Skin epidermis (tissue), 12 donors: ENCODE measurements around the gene KIAA0319L.

ENCODE experiments used
- H3K27ac ChIP-seq, 21 experiments: fragments of 200-600 bp; sonication (generic) in 11 of 21; one replicate each; pipeline ENCODE4 v1.5.0; 2020; ENCODE audit warnings: mild to moderate bottlenecking in 3 of 21, inconsistent platforms in 2 of 21, moderate library complexity in 2 of 21
- H3K4me3 ChIP-seq, 7 experiments: fragments of 200-600 bp; sonication (generic) in 2 of 7; one replicate each; pipeline ENCODE4 v1.5.0; 2020; ENCODE audit warnings: inconsistent platforms in 2 of 7, mild to moderate bottlenecking in 2 of 7, moderate library complexity in 1 of 7

The KIAA0319L gene

DNA sequence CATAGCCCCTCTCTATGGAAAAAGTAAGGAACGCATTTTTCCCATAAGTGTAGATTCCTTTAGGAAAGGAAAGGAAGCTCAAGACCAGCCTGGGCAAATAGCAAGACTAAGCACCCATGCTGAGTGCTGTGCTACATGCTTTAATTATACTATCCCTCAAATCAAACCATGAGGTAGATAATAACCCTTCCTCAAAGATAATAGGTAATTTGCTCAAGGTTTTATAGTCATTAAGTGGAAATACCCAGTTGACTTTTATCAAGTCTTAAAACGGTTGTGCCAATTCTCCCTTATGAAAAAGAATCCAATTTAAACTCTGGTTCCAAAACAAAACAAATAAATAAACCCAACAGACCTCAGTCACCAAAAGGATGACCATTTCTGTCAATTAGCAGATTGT is 3.4 kb downstream of the KIAA0319L start:
- H3K4me3 ChIP-seq, result no peak overlapping the region
- H3K27ac ChIP-seq, result peak overlapping the region in 1 of 21 experiments; percentile 39

GRCh38 chr1:35546614-35547013 is 10.6 kb downstream of the KIAA0319L start:
- Histone ChIP-seq H3K27ac (no peak overlapping the region), H3K4me3 (no peak overlapping the region)

DNA sequence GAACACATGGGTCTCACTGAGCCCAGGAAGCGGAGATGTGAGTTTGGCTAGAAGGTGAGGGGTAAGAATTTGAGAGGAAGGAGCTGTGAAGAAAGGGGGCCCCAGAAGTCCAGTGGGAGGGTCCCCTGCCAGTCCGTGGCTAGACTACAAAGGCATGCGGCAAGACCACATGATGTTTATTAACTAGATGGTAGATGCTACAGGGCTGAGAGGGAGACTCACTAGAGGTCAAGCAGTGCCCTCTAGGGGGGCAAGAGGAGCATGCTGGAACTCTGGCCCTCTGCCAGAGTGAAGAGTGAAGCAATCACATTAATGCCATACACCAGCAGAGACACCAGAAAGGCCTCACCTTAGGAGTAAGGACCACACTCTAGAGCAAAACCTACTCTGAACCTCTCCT is 12.2 kb downstream of the KIAA0319L start:
- H3K27ac ChIP-seq, result peak overlapping the region in 1 of 21 experiments; percentile 18
- H3K4me3 ChIP-seq, result no peak overlapping the region

GRCh38 chr1:35539824-35540261 is 17.4 kb downstream of the KIAA0319L start:
- H3K27ac ChIP-seq, result peak overlapping the region in 13 of 21 experiments; percentile 10 to 78 (median 53)
- H3K4me3 ChIP-seq, result no peak overlapping the region

DNA sequence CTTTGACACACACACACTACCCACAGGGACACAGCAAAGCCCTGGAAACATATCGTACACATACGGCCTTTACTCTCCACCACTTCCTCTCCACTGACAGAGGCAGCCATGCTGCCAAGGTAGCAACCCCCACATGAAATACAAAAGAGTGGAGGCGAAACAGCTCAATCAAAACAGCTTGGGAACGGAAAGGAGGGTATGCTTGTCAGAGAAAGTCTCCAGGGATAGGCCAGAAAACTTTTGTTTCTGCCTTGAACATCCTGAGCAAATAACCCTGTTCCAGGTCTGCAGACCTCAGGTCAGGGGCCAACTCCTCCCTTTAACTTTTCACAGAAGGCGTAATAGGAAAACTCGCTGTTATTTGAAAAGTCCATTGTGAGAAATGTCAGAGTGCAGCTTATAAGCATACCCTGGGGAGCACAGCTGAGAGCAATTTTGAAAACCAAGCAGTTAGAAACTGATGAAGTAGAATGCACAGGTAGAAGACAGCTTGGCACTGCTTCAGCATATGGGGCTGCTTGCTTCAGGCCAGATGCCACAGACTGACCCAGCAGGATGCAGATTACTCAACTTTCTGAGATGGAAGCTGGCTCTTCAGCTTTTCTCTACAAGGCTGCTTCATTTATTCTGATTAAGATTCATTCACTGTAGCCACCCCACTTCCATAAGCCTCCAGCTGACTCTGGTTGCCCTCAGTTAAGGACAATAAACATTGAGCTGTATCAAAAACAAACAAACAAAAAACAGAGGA is 18.0 kb downstream of the KIAA0319L start:
- Histone ChIP-seq H3K4me3 (no peak overlapping the region), H3K27ac (peak overlapping the region in 17 of 21 experiments; percentile 10 to 78 (median 53))

DNA sequence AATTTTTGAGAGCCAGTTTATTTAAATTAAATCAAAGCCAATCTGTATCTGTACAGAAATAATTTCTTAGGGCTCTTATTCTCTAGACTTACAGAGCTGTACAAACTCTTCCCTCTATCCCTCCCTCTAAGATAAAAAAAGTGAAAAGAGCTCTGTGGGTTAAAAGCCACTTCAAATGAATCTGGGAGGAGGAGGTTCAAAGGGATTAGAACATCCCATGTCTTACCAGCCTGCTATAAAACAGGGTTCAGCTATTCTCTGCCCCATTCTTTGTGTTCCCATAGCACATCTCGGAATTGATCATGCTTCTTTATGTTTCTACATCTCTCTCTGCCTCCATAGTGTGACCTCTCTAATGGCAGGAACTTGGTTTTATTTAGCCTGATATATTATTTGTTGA is 19.4 kb downstream of the KIAA0319L start:
- no peak overlapping the region for H3K4me3 ChIP-seq
- H3K27ac ChIP-seq, result peak overlapping the region in 4 of 21 experiments; percentile 1 to 53 (median 26)

DNA sequence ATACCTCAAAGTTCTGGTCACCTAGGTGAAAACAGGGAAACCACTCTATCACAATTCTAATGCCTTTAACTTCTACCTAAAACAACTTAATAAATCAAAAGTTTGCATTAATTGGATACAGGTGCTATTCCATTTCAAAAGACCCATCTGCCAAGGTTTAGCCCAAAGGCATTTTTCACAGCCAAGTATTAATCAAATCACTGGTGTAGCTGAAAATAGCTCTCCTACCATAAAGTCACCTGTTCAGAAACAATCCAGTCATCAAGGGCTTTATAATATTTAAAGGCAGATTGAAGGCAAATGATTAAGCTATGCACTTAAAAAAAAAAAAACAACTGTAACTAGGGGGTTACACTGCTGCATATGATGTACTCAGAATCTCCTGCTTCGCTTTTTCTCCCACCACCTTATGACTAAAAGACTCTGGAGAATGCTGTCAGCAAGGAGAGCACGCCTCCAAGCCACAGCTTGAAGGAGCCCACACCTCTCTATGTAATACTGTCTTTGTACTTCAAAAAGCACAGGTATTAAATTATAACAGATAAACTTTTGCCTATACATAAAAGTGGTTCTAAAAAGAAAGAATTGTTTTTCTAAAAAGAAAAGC is 20.5 kb downstream of the KIAA0319L start:
- Histone ChIP-seq H3K4me3 (no peak overlapping the region), H3K27ac (no peak overlapping the region)

DNA sequence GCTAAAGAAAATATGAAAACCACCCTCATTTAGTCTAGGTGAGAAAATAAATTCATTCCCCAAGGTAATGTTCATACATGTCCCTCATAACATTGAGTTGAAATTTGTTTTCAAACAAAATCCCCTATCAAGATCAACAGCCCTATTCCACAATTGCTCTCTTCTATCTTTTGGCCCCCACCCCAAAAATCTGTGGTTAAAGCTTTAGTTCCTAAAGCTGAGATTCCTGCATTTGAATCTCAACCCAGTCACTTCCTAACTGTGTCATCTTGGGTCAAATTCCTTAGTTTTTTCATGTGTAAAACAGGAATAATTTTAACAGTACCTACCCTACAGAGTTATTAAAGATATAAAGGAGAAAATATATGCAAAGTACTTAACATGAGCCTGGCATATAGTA is 22.0 kb downstream of the KIAA0319L start:
- Histone ChIP-seq H3K4me3 (no peak overlapping the region), H3K27ac (no peak overlapping the region)

DNA sequence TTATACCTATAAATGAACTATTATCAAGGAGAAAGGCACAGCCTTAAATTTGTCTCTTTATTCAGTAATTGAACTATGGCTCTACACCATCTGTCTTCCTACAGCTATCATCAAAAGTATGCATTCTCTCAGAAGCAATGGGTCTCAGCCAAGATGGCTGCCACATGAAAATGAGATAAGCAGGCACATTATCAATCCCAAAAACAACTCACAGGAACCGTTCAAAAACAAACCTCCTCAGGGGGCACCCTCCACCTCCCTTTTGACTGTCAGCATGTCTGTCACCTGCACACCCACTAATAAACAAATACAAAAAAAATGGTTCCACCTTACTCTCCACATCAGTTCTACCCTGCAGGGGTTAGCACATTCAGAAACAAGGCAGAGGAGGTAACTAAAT is 23.6 kb downstream of the KIAA0319L start:
- Histone ChIP-seq H3K4me3 (no peak overlapping the region), H3K27ac (no peak overlapping the region)

GRCh38 chr1:35532497-35533223 is 24.5 kb downstream of the KIAA0319L start:
- Histone ChIP-seq H3K4me3 (no peak overlapping the region), H3K27ac (no peak overlapping the region)

- Histone ChIP-seq H3K27ac (no peak overlapping the region), H3K4me3 (no peak overlapping the region)
Measured at GRCh38 chr1:35531368-35531767, 25.8 kb downstream of the KIAA0319L start.

DNA sequence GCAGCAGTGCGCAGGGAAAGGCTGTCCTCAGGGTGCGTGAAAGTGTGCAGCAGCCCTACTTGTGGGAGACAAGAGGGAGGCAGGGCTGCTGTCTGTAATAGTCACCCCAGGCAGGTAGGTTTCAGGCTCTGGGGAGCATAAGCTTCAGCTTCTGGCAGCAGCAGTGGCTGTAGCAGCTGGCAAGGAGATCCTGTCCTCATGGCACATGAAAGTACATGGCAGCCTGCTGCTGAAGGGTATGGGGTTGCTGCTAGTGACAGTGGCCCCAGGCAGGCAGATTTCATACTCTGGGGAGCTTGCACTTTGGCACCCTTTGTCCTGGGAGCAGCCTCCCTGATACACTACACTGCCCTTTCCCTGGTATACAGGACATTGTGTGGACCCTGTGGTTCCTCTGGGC is 26.3 kb downstream of the KIAA0319L start:
- H3K27ac ChIP-seq, result no peak overlapping the region
- no peak overlapping the region for H3K4me3 ChIP-seq

GRCh38 chr1:35530168-35530567 is 27.0 kb downstream of the KIAA0319L start:
- no peak overlapping the region for H3K27ac ChIP-seq
- no peak overlapping the region for H3K4me3 ChIP-seq

- Histone ChIP-seq H3K27ac (peak overlapping the region in 1 of 21 experiments; percentile 14), H3K4me3 (no peak overlapping the region)
Measured at GRCh38 chr1:35524106-35524505, 33.1 kb downstream of the KIAA0319L start.

DNA sequence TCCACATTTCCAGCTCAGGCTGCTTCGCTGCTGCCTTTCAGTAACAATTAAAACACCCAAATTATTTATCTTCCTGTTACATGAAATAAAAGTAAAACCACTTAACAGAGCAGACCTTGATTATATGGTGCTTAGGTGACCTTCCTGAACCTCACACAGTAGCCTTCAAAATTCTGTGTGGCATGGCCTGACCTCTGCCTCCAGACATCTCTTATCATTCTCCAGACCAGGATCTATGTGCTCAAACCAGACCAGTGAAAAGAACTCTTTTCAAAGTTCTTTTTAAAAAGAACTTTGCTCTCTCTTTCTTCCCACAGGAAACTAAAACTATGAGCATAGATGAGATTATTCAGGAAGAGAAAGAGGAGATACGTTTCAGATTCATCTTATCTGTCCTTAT is 37.8 kb downstream of the KIAA0319L start:
- Histone ChIP-seq H3K27ac (no peak overlapping the region), H3K4me3 (no peak overlapping the region)

- Histone ChIP-seq H3K4me3 (no peak overlapping the region), H3K27ac (no peak overlapping the region)
Measured at GRCh38 chr1:35518183-35518582, 39.0 kb downstream of the KIAA0319L start.

DNA sequence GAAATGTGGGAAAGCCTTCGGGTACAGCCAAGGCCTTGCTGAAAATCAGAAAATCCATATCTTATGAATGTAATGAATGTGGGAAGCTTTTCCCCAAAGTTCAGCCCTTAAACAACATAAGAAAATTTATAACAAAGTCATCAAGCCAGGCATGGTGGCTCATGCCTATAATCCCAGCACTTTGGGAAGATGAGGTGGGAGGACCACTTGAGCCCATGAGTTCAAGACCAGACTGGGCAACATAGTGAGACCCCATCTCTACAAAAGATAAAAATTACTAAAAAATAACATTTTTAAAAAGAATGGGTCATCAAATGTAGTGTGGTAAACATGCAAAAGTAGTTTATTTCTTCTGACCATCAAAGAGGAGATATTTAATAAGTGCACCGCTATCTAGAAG is 45.9 kb downstream of the KIAA0319L start:
- no peak overlapping the region for H3K27ac ChIP-seq

DNA sequence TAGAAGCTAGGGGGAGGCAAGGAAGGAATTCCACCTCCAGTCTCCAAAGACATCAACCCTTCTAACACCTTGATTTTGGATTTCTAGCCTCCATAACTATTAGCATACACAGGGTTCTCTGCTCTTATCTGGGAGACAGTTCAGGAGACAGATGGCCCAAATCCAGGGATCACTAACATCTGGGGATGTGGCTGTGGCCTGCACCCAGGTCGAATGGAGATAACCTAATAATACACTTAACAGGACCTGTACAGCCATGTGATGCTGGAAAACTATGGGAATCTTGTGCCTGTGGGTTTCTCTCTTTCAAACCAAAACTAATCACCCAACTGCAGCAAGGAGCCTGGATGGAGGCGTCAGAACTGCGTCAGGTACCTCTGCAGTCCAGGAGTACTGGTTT is 47.6 kb downstream of the KIAA0319L start:
- no peak overlapping the region for H3K4me3 ChIP-seq
- H3K27ac ChIP-seq, result no peak overlapping the region

More for the DNA sequence above, 45.9 kb downstream of the KIAA0319L start:
- no peak overlapping the region for H3K4me3 ChIP-seq

- H3K4me3 ChIP-seq, result no peak overlapping the region
- peak overlapping the region in 4 of 21 experiments; percentile 76 to 80 (median 78) for H3K27ac ChIP-seq
Measured at GRCh38 chr1:35507947-35508346, 49.3 kb downstream of the KIAA0319L start.
